Liver (tissue), 9 donors: ENCODE data around the gene PDE9A. TPM values are rescaled to one million over a fixed set of nuclear protein-coding genes. Genes with fewer than 3 reads are reported as not detected.

ENCODE experiments used
- DNase-seq: peaks from one replicate; pipeline ENCODE4 v3.0.0-alpha.2; 2017; ENCODE audit warnings: low spot score
- H3K27ac ChIP-seq, 2 donors: one replicate each; pipeline ENCODE4 v1.7.0; 2013; ENCODE audit warnings: inconsistent platforms in 2 of 2, low read length in 2 of 2, control low read depth in 1 of 2, low read depth in 1 of 2, mild to moderate bottlenecking in 1 of 2
- H3K27me3 ChIP-seq, 4 donors: one replicate each; pipeline versions ENCODE4 v1.6.1 to v1.7.0; 2013; ENCODE audit warnings: low read length in 3 of 4, inconsistent platforms in 1 of 4, mild to moderate bottlenecking in 1 of 4, moderate library complexity in 1 of 4; ENCODE audit not compliant: control insufficient read depth in 4 of 4, insufficient read depth in 4 of 4
- H3K36me3 ChIP-seq, 4 donors: one replicate each; pipeline versions ENCODE4 v1.6.1 to v1.7.0; 2013; ENCODE audit warnings: low read length in 3 of 4, mild to moderate bottlenecking in 3 of 4, low read depth in 1 of 4, moderate library complexity in 1 of 4; ENCODE audit not compliant: control insufficient read depth in 4 of 4, insufficient read depth in 3 of 4
- H3K4me1 ChIP-seq, 4 donors: one replicate each; pipeline versions ENCODE4 v1.6.1 to v1.7.0; 2013; ENCODE audit warnings: low read length in 3 of 4, mild to moderate bottlenecking in 3 of 4, moderate library complexity in 1 of 4; ENCODE audit not compliant: control insufficient read depth in 4 of 4, insufficient read depth in 4 of 4
- H3K4me3 ChIP-seq, 3 donors: one replicate each; pipeline versions ENCODE4 v1.6.1 to v1.7.0; 2013; ENCODE audit warnings: low read length in 3 of 3, control low read depth in 1 of 3, low read depth in 1 of 3, mild to moderate bottlenecking in 1 of 3
- H3K9ac ChIP-seq, 2 donors: one replicate each; pipeline ENCODE4 v1.7.0; 2013; ENCODE audit warnings: low read length in 2 of 2, mild to moderate bottlenecking in 2 of 2, moderate library complexity in 2 of 2, control low read depth in 1 of 2, low read depth in 1 of 2
- H3K9me3 ChIP-seq, 4 donors: one replicate each; pipeline versions ENCODE4 v1.6.1 to v1.7.0; 2013; ENCODE audit warnings: low read length in 3 of 4; ENCODE audit not compliant: control insufficient read depth in 4 of 4
- ATF3 ChIP-seq: IDR thresholded peaks from 2 replicates; pipeline ENCODE4 v1.6.1; 2016; ENCODE audit warnings: antibody characterized with exemption
- CTCF ChIP-seq: fragments of 150-350 bp; IDR thresholded peaks from 2 replicates; pipeline ENCODE4 v1.5.1; 2017; ENCODE audit warnings: improper control_type of control experiment, low read depth, low read length; ENCODE audit not compliant: missing input control
- EGR1 ChIP-seq, 2 donors: IDR thresholded peaks; 2 replicates each; pipeline ENCODE4 v1.6.1; 2016 to 2018; ENCODE audit warnings: antibody characterized with exemption in 2 of 2, low read depth in 2 of 2
- FOXA1 ChIP-seq: IDR thresholded peaks from 2 replicates; pipeline ENCODE4 v1.6.1; 2016; ENCODE audit warnings: antibody characterized with exemption
- FOXA2 ChIP-seq: IDR thresholded peaks from 2 replicates; pipeline ENCODE4 v1.6.1; 2016; ENCODE audit warnings: antibody characterized with exemption
- GABPA ChIP-seq, 2 donors: IDR thresholded peaks in 1 of 2; conservative IDR thresholded peaks in 1 of 2; 2 replicates each; pipeline ENCODE4 v1.6.1; 2016; ENCODE audit warnings: antibody characterized with exemption in 2 of 2, mild to moderate bottlenecking in 1 of 2, moderate library complexity in 1 of 2
- HNF4G ChIP-seq: IDR thresholded peaks from 2 replicates; pipeline ENCODE4 v1.6.1; 2016; ENCODE audit warnings: antibody characterized with exemption
- JUND ChIP-seq, 2 donors: IDR thresholded peaks; 2 replicates each; pipeline ENCODE4 v1.6.1; 2016; ENCODE audit warnings: antibody characterized with exemption in 2 of 2
- NR2F2 ChIP-seq: IDR thresholded peaks from 2 replicates; pipeline ENCODE4 v1.6.1; 2016; ENCODE audit warnings: antibody characterized with exemption
- RAD21 ChIP-seq, 2 donors: IDR thresholded peaks; 2 replicates each; pipeline ENCODE4 v1.6.1; 2016; ENCODE audit warnings: antibody characterized with exemption in 2 of 2, mild to moderate bottlenecking in 2 of 2
- RXRA ChIP-seq, 2 donors: IDR thresholded peaks; 2 replicates each; pipeline ENCODE4 v1.6.1; 2017 to 2018; ENCODE audit warnings: antibody characterized with exemption in 2 of 2, mild to moderate bottlenecking in 1 of 2
- SP1 ChIP-seq: IDR thresholded peaks from 2 replicates; pipeline ENCODE4 v1.6.1; 2018; ENCODE audit warnings: antibody characterized with exemption, mild to moderate bottlenecking
- TAF1 ChIP-seq: conservative IDR thresholded peaks from 2 replicates; pipeline ENCODE4 v1.6.1; 2016; ENCODE audit warnings: antibody characterized with exemption, mild to moderate bottlenecking
- YY1 ChIP-seq: IDR thresholded peaks from 2 replicates; pipeline ENCODE4 v1.6.1; 2016; ENCODE audit warnings: antibody characterized with exemption, mild to moderate bottlenecking
- ZBTB33 ChIP-seq: IDR thresholded peaks from 2 replicates; pipeline ENCODE4 v1.6.1; 2016; ENCODE audit warnings: antibody characterized with exemption
- WGBS: extraction: QIAGEN DNeasy Blood & Tissue Kit; methylation state at CpG from one replicate; pipeline ENCODE4 v1.1.7; 2013; 5-methylcytosine and 5-hydroxymethylcytosine counted together
- polyA plus RNA-seq, 2 donors: library from polyadenylated mRNA; stranded (reverse) in 1 of 2; unstranded in 1 of 2; fragments of 200-250 nt in 1 of 2; fragments of >200 nt in 1 of 2; fragmentation: Nextera tagmentation in 1 of 2; extraction: Ambion mirVana in 1 of 2; gene quantifications; one replicate each; pipeline versions ENCODE4 v1.2.1 to v1.2.3, GENCODE V29; 2013 to 2015
- total RNA-seq, 2 donors: library from RNA; depleted of rRNA; stranded (reverse); fragments of >200 nt; gene quantifications; one replicate each; pipeline ENCODE4 v1.2.3, GENCODE V29; 2014
- TF ChIP-seq, protein P1 (sequence below): IDR thresholded peaks from 2 replicates; pipeline ENCODE4 v1.6.1; 2016; ENCODE audit warnings: antibody characterized with exemption, mild to moderate bottlenecking
- TF ChIP-seq, protein P2 (sequence below): IDR thresholded peaks from 2 replicates; pipeline ENCODE4 v1.6.1; 2016; ENCODE audit warnings: antibody characterized with exemption
- donor health status: healthy.
- donor health status: healthy.
- donor health status: healthy.
- donor health status: healthy.
- donor health status: healthy.

PDE9A gene
- total and polyA plus RNA-seq, 4 donors, result 1.5 to 4.2 (median 2.7) TPM

GRCh38 chr21:42769820-42770716 is 116.6 kb downstream of the PDE9A start:
- no peak overlapping the region for H3K9ac ChIP-seq
- TF ChIP-seq, protein P1, sequence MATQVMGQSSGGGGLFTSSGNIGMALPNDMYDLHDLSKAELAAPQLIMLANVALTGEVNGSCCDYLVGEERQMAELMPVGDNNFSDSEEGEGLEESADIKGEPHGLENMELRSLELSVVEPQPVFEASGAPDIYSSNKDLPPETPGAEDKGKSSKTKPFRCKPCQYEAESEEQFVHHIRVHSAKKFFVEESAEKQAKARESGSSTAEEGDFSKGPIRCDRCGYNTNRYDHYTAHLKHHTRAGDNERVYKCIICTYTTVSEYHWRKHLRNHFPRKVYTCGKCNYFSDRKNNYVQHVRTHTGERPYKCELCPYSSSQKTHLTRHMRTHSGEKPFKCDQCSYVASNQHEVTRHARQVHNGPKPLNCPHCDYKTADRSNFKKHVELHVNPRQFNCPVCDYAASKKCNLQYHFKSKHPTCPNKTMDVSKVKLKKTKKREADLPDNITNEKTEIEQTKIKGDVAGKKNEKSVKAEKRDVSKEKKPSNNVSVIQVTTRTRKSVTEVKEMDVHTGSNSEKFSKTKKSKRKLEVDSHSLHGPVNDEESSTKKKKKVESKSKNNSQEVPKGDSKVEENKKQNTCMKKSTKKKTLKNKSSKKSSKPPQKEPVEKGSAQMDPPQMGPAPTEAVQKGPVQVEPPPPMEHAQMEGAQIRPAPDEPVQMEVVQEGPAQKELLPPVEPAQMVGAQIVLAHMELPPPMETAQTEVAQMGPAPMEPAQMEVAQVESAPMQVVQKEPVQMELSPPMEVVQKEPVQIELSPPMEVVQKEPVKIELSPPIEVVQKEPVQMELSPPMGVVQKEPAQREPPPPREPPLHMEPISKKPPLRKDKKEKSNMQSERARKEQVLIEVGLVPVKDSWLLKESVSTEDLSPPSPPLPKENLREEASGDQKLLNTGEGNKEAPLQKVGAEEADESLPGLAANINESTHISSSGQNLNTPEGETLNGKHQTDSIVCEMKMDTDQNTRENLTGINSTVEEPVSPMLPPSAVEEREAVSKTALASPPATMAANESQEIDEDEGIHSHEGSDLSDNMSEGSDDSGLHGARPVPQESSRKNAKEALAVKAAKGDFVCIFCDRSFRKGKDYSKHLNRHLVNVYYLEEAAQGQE, result no peak
- no peak for TF ChIP-seq TAF1
- TF ChIP-seq GABPA (IDR thresholded peaks at IDR 0.05 in 1 of 2, conservative IDR thresholded peaks at IDR 0.05 in 1 of 2), result no peak
- TF ChIP-seq ZBTB33, result no peak
- TF ChIP-seq NR2F2, result no peak
- no peak for TF ChIP-seq FOXA2
- TF ChIP-seq YY1, result no peak
- no peak for TF ChIP-seq HNF4G
- no peak for TF ChIP-seq RAD21 (IDR thresholded peaks at IDR 0.05)
- no peak for TF ChIP-seq JUND (IDR thresholded peaks at IDR 0.05)
- no peak for TF ChIP-seq FOXA1
- TF ChIP-seq ATF3, result no peak
- TF ChIP-seq SP1, result no peak
- TF ChIP-seq EGR1 (IDR thresholded peaks at IDR 0.05; ENCODE audit: low read depth in 2 of 2), result no peak
- TF ChIP-seq CTCF, result no peak
- TF ChIP-seq RXRA (IDR thresholded peaks at IDR 0.05), result no peak
- TF ChIP-seq, protein P2, sequence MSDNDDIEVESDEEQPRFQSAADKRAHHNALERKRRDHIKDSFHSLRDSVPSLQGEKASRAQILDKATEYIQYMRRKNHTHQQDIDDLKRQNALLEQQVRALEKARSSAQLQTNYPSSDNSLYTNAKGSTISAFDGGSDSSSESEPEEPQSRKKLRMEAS, result no peak
- no peak overlapping the region for H3K27ac ChIP-seq
- H3K4me3 ChIP-seq, result no peak overlapping the region
- H3K9me3 ChIP-seq, result no peaks in the 10 kb centered on the region
- peaks cover 0 to 14% (median 5%) of the 10 kb centered on the region in 4 donors for H3K36me3 ChIP-seq
- H3K4me1 ChIP-seq, result no peaks in the 10 kb centered on the region
- DNase-seq, result no peak
- WGBS, result 97% methylated on average over 28 of the region's 28 CpGs
- no peaks in the 10 kb centered on the region for H3K27me3 ChIP-seq
